Spleen (tissue), 11 donors: Measurements from ENCODE around the gene FYN. TPM values are rescaled to one million over a fixed set of nuclear protein-coding genes. Genes with fewer than 3 reads are reported as not detected.
"Not testable (repeated sequence)": the region's sequence is repeated elsewhere in the genome, so short reads cannot be mapped to it uniquely, and the experiment has no call there.

ENCODE experiments used
- DNase-seq: peaks from one replicate; pipeline ENCODE4 v3.0.0-alpha.2; 2020
- H3K27ac ChIP-seq, 8 donors: fragments of 200-600 bp; sonication (generic) in 7 of 8; 1 replicate in 4 of 8; 2 replicates in 4 of 8; pipeline versions ENCODE4 v1.5.0 to v1.8.0; 2016 to 2021; ENCODE audit warnings: inconsistent platforms in 4 of 8, mild to moderate bottlenecking in 4 of 8, moderate library complexity in 1 of 8
- H3K27me3 ChIP-seq, 7 donors: fragments of 200-600 bp; sonication (generic) in 6 of 7; replicated peaks in 1 of 7; 1 replicate in 4 of 7; 2 replicates in 3 of 7; pipeline versions ENCODE4 v1.5.0 to v1.8.0; 2016 to 2021; ENCODE audit warnings: inconsistent platforms in 3 of 7, mild to moderate bottlenecking in 1 of 7
- H3K36me3 ChIP-seq, 6 donors: fragments of 200-600 bp; sonication (generic) in 5 of 6; 1 replicate in 4 of 6; 2 replicates in 2 of 6; pipeline versions ENCODE4 v1.5.0 to v1.8.0; 2016 to 2021; ENCODE audit warnings: inconsistent platforms in 2 of 6
- H3K4me1 ChIP-seq, 6 donors: fragments of 200-600 bp; sonication (generic) in 5 of 6; 1 replicate in 3 of 6; 2 replicates in 3 of 6; pipeline versions ENCODE4 v1.5.0 to v1.8.0; 2016 to 2021; ENCODE audit warnings: inconsistent platforms in 3 of 6
- H3K4me3 ChIP-seq, 8 donors: fragments of 200-600 bp; sonication (generic) in 7 of 8; 1 replicate in 4 of 8; 2 replicates in 4 of 8; pipeline versions ENCODE4 v1.5.0 to v1.8.0; 2016 to 2021; ENCODE audit warnings: inconsistent platforms in 4 of 8, mild to moderate bottlenecking in 4 of 8, moderate library complexity in 2 of 8
- H3K9me3 ChIP-seq, 8 donors: fragments of 200-600 bp; sonication (generic) in 7 of 8; 1 replicate in 4 of 8; 2 replicates in 4 of 8; pipeline versions ENCODE4 v1.5.0 to v1.8.0; 2016 to 2021; ENCODE audit warnings: inconsistent platforms in 4 of 8
- CTCF ChIP-seq, 11 experiments: fragments of 200-600 bp in 7 of 11; fragments of 450-650 bp in 4 of 11; sonication (generic) in 4 of 11; IDR thresholded peaks in 8 of 11; conservative IDR thresholded peaks in 3 of 11; 1 replicate in 7 of 11; 2 replicates in 4 of 11; pipeline versions ENCODE4 v1.4.0 to v1.8.0; 2016 to 2021; ENCODE audit warnings: antibody characterized with exemption in 11 of 11, inconsistent platforms in 4 of 11, mild to moderate bottlenecking in 1 of 11
- POLR2A ChIP-seq, 3 donors: fragments of 450-650 bp; IDR thresholded peaks; one replicate each; pipeline ENCODE4 v1.5.1; 2017; ENCODE audit warnings: antibody characterized with exemption in 3 of 3, mild to moderate bottlenecking in 1 of 3
- POLR2AphosphoS5 ChIP-seq, 3 donors: sonication (generic); formaldehyde crosslinking; IDR thresholded peaks; one replicate each; pipeline ENCODE4 v1.5.1; 2017; ENCODE audit warnings: antibody characterized with exemption in 3 of 3
- WGBS, 5 donors: extraction: QIAGEN DNeasy Blood & Tissue Kit in 3 of 5; methylation state at CpG; one replicate each; pipeline versions ENCODE4 v1.1.5 to v1.1.7; 2013 to 2018; 5-methylcytosine and 5-hydroxymethylcytosine counted together
- intact Hi-C: fragments of 100-400 bp; cut with DNase I; formaldehyde crosslinking; loops from one replicate; pipeline ENCODE4 v1.15.0; 2023; ENCODE audit warnings: low total_unique reads
- polyA plus RNA-seq, 3 donors: library from polyadenylated mRNA; stranded (reverse); fragments of 200-250 nt; gene quantifications; one replicate each; pipeline ENCODE4 v1.2.1, GENCODE V29; 2013
- total RNA-seq, 7 donors: library from RNA; depleted of rRNA in 3 of 7; stranded (reverse); fragments of >200 nt in 3 of 7; fragmentation: NEBNext Ultra II Directional in 4 of 7; extraction: Animal tissue kit (Norgen Biotek cat#: 25700) in 4 of 7; gene quantifications; one replicate each; pipeline versions ENCODE4 v1.1.0 to v1.2.1, GENCODE V29; 2016 to 2021
- donor health status: healthy with polysubstance abuse.
- donor health status: DM: no; HTN: no; CAD: no; lungs with moderate emphysema.
- donor health status: DM: no; HTN: no; CAD: no.
- donor health status: Bipolar disorder and iron deficiency.
- donor health status: healthy.
- donor health status: DM: no; HTN: no; CAD: no.
- donor health status: DM: yes; HTN: yes; CAD: no.

Gene FYN
- total and polyA plus RNA-seq, 10 donors: 56.6 to 409 (median 205) TPM

GRCh38 chr6:111681860-111682259 is 191.4 kb downstream of the FYN start:
- Histone ChIP-seq H3K27me3 (no peaks in the 10 kb centered on the region), H3K4me1 (peaks cover 5 to 64% (median 34%) of the 10 kb centered on the region in 6 donors), H3K9me3 (no peaks in the 10 kb centered on the region), H3K4me3 (no peak overlapping the region), H3K36me3 (peaks cover 0 to 100% (median 19%) of the 10 kb centered on the region in 6 donors), H3K27ac (no peak overlapping the region)
- intact Hi-C loops: no loop called here
- no peak for DNase-seq
- no peak for TF ChIP-seq CTCF (IDR thresholded peaks at IDR 0.05 in 8 of 11, conservative IDR thresholded peaks at IDR 0.05 in 3 of 11)
- TF ChIP-seq POLR2AphosphoS5 (IDR thresholded peaks at IDR 0.05): no peak
- TF ChIP-seq POLR2A (IDR thresholded peaks at IDR 0.05): no peak
- whole genome bisulfite sequencing, 5 donors: 94 to 97% (median 96%) methylated on average over 3 of the region's 3 CpGs

DNA sequence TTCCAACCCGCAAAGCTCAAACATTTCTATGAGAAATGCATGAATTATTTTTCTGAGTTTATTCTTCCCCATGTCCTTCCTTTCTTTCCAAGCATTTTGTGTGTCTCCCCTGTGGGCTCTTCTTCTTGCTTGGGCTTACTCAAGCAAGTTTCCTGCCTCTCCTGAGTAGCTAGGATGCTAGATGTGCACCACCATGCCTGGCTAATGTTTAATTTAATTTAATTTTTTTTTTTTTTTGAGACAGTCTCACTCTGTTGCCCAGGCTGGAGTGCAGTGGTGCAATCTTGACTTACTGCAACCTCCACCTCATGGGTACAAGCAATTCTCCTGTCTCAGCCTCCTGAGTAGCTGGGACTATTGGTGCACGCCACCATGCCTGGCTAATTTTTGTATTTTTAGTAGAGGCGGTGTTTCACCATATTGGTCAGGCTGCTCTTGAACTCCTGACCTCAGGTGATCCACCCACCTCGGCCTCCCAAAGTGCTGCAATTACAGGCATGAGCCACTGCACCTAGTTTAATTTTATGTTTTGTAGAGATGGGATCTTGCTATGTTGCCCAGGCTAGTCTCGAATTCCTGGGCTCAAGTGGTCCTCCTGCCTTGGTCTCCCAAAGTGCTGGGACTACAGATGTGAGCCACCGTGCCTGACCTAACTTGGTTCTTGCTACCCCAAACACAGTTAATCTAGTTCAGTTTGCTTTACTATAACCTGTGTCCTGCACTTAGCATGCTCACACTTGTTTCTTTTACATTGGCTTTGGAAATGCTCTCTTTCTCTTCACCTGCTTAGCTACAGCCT is 192.2 kb downstream of the FYN start:
- H3K9me3 ChIP-seq, H3K27me3 ChIP-seq, DNase-seq, H3K27ac ChIP-seq, intact Hi-C loops, H3K4me3 ChIP-seq: not testable (repeated sequence)
- Histone ChIP-seq H3K4me1 (peaks cover 5 to 55% (median 28%) of the 10 kb centered on the region in 6 donors), H3K36me3 (peaks cover 0 to 100% (median 16%) of the 10 kb centered on the region in 6 donors)
- WGBS, 5 donors: 87 to 96% (median 94%) methylated on average over 6 of the region's 6 CpGs

DNA sequence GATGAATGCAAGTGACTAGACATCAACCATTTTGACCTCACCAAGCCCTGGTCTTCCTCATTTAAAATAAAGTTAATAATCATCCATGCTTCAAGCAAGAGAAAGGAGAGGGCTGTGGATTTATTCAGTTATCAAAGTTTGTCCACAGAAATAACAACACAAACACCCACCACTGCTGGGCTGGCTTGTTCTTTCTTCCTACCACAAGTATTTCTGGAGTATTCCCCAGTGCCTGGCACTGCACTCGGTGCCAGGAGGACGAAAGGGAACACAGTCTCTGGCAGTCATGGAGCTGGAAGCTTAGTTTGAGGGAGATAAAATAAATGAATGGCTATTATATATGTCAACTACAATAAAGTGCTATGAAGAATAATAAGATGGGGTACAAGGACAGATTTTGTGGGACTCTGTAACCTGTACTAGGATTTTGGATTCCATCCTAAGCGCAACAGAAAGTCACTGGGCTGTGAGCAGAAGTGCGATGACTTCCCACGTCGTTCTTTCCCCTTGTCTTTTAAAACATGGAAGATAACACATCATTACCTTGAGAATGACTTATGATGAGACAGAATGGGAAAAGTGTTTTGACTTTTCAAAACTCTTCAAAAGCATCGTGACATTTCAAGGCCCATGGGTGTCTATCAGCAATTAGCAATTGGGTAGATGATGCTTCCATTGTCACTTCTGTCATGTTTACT is 193.1 kb downstream of the FYN start:
- no peak for TF ChIP-seq CTCF (IDR thresholded peaks at IDR 0.05 in 8 of 11, conservative IDR thresholded peaks at IDR 0.05 in 3 of 11)
- no peak for TF ChIP-seq POLR2AphosphoS5 (IDR thresholded peaks at IDR 0.05)
- no peak for TF ChIP-seq POLR2A (IDR thresholded peaks at IDR 0.05)
- peaks cover 0 to 100% (median 19%) of the 10 kb centered on the region in 6 donors for H3K36me3 ChIP-seq
- H3K4me3 ChIP-seq: no peak overlapping the region
- no peaks in the 10 kb centered on the region for H3K9me3 ChIP-seq
- H3K4me1 ChIP-seq: peaks cover 5 to 47% (median 22%) of the 10 kb centered on the region in 6 donors
- no peak overlapping the region for H3K27ac ChIP-seq
- intact Hi-C loops: no loop called here
- H3K27me3 ChIP-seq: no peaks in the 10 kb centered on the region
- no peak for DNase-seq
- 92 to 96% (median 94%) methylated on average over 7 of the region's 7 CpGs for WGBS, 5 donors

DNA sequence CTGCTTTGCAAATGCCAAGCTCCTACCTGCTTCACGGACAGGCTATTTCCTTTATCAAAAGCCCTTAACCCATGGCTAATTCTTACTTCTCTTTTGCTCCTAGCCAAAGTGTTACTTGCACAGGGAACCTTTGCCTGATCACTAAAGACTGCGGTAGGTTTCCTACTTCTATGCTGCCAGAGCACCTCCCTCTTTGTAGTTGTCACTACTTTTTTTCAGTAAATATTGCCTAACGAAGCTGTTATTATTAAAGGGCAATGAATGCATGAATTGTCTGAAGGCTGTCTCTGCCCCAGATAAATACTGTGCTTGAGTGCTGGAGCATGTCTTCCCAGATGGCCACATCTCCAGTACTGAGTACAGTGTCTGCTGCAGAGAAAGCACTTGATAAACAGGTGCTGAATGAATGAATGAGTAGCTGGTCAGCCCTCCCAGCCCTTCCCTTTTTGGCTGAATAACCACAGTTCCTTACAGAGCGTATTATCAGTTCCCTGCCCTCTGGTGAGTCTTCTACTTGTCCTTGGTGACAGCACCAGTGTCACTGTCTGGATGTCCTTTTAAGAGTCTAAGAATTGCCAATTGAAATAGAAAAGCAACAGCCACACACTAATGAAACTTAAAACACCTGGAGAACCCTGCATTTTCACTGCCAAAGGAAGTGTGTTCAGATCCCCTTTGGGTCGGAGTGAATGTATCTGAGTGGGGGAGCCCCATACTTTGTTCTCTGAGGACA is 194.0 kb downstream of the FYN start:
- H3K27ac ChIP-seq: no peak overlapping the region
- no peaks in the 10 kb centered on the region for H3K27me3 ChIP-seq
- intact Hi-C loops: no loop called here
- H3K4me1 ChIP-seq: peaks cover under 1 to 38% (median 14%) of the 10 kb centered on the region in 6 donors
- H3K36me3 ChIP-seq: peaks cover 0 to 100% (median 22%) of the 10 kb centered on the region in 6 donors
- DNase-seq: no peak
- no peaks in the 10 kb centered on the region for H3K9me3 ChIP-seq
- WGBS, 5 donors: 80 to 85% (median 84%) methylated on average over 5 of the region's 5 CpGs
- no peak overlapping the region for H3K4me3 ChIP-seq
- TF ChIP-seq POLR2A (IDR thresholded peaks at IDR 0.05) (no peak), CTCF (IDR thresholded peaks at IDR 0.05 in 8 of 11, conservative IDR thresholded peaks at IDR 0.05 in 3 of 11) (no peak), POLR2AphosphoS5 (IDR thresholded peaks at IDR 0.05) (no peak)
